Measurements from ENCODE around the gene FLT1.
A peak's percentile ranks its signal among the peaks of the same experiment; 100 is the strongest.

FLT1 gene

GRCh38 chr13:28421676-28422410, 73.1 kb downstream of the FLT1 start:
- no peak for DNase-seq (ENCODE audit: low read depth)
- TF ChIP-seq, protein P1, sequence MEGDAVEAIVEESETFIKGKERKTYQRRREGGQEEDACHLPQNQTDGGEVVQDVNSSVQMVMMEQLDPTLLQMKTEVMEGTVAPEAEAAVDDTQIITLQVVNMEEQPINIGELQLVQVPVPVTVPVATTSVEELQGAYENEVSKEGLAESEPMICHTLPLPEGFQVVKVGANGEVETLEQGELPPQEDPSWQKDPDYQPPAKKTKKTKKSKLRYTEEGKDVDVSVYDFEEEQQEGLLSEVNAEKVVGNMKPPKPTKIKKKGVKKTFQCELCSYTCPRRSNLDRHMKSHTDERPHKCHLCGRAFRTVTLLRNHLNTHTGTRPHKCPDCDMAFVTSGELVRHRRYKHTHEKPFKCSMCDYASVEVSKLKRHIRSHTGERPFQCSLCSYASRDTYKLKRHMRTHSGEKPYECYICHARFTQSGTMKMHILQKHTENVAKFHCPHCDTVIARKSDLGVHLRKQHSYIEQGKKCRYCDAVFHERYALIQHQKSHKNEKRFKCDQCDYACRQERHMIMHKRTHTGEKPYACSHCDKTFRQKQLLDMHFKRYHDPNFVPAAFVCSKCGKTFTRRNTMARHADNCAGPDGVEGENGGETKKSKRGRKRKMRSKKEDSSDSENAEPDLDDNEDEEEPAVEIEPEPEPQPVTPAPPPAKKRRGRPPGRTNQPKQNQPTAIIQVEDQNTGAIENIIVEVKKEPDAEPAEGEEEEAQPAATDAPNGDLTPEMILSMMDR (IDR thresholded peaks at IDR 0.05; ENCODE audit: insufficient read depth, low read depth, low read length, missing control alignments) = no peak
- H3K4me3 ChIP-seq (ENCODE audit: low read length) = no peak overlapping the region

DNA sequence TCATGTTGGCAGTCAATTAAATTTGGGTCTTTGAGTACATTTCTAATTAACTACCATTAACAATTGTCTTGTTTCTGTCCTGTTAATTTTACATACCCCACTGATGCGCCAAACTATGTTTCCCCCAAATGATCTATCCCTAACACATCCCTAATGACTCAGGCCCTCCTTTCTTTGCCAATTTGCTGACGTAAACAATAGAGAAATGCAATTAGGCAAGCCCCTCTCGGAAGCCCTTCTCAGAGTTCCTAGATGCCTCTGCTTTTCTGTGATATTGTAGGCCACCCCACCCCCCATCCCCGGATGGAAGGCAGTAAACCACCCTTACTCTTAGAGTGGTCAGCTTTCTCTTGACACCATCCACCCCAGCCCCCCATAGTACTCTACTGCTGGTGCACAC, 74.2 kb downstream of the FLT1 start:
- no peak for DNase-seq (ENCODE audit: low read depth)
- TF ChIP-seq, protein P1 (IDR thresholded peaks at IDR 0.05; ENCODE audit: insufficient read depth, low read depth, low read length, missing control alignments) = no peak
- H3K4me3 ChIP-seq (ENCODE audit: low read length) = no peak overlapping the region

DNA sequence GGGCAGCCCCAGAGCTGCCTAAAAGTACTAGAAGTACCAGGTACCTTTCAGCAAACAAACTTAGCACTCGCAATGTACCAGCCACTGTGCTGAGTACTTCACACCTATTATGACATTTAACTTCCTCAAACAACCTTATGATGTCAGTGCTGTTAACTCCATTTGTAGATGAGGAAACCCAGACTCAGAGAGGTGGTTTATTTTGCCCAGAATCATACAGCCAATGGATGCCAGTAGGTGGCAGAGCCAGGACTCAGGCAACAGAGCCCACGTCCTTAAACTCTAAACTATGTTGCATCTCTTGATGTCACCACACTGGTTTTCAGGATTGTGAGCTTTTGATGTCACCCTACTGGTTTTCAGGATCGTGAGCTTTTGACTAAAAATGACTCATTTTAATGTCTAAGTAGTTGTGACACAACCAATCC, 78.9 kb downstream of the FLT1 start:
- no peak overlapping the region for H3K4me3 ChIP-seq (ENCODE audit: low read length)
- peak; percentile 5 for DNase-seq (ENCODE audit: low read depth)
- TF ChIP-seq, protein P1 (IDR thresholded peaks at IDR 0.05; ENCODE audit: insufficient read depth, low read depth, low read length, missing control alignments) = no peak

- H3K4me3 ChIP-seq (ENCODE audit: low read length) = no peak overlapping the region
- TF ChIP-seq, protein P1 (IDR thresholded peaks at IDR 0.05; ENCODE audit: insufficient read depth, low read depth, low read length, missing control alignments) = no peak
- no peak for DNase-seq (ENCODE audit: low read depth)
Observed at GRCh38 chr13:28413999-28414398, 80.9 kb downstream of the FLT1 start.

DNA sequence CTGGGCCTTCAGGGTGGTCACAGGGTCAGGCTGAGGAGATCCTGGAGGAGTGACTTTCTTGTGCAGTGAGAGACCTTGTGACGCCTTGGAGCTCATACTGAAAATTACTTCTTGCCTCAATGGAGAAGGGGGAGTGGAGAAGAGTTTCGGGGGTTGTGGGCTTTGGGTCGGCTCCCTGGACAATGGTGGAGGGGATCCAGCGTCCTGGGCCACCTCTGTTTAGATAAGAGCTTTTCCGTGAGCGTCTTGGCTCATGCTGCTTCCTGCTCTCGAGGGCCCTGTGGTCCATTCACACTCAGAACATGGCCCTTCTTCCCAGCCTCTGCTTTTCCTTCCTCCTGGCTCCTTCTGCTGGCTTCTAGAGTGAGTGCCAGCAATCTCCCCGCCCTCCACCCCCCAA, 81.9 kb downstream of the FLT1 start:
- no peak for DNase-seq (ENCODE audit: low read depth)
- TF ChIP-seq, protein P1 (IDR thresholded peaks at IDR 0.05; ENCODE audit: insufficient read depth, low read depth, low read length, missing control alignments) = no peak
- H3K4me3 ChIP-seq (ENCODE audit: low read length) = no peak overlapping the region

DNA sequence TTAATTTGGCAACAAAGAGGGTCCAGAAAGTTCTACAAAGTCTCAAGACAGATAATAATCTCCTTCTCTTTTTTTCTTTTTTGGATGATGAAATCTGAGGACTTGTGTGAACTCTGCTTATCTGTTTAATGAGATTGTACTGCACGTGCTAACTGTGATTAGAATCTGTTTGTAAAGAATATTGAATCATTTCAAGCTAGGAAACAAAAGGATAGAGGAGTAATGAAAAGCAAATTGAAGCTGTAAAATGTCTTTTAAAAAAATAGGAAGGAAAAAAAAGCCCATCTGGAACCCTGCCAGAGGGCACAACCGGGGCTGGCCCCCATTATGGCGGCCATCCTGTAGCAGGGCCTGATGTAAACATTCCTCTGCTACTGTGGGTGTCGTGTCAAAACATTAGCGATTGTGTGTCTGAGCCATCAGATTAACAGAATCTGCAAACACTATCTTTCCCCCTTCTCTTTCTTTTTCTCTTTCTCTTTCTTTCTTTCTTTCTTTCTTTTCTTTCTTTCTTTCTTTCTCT, 83.0 kb downstream of the FLT1 start:
- no peak for DNase-seq (ENCODE audit: low read depth)
- TF ChIP-seq, protein P1 (IDR thresholded peaks at IDR 0.05; ENCODE audit: insufficient read depth, low read depth, low read length, missing control alignments) = no peak

GRCh38 chr13:28410096-28410495, 84.8 kb downstream of the FLT1 start:
- TF ChIP-seq, protein P1 (IDR thresholded peaks at IDR 0.05; ENCODE audit: insufficient read depth, low read depth, low read length, missing control alignments) = no peak
- no peak for DNase-seq (ENCODE audit: low read depth)
- H3K4me3 ChIP-seq (ENCODE audit: low read length) = no peak overlapping the region

More for the DNA sequence above, 83.0 kb downstream of the FLT1 start:
- H3K4me3 ChIP-seq (ENCODE audit: low read length) = no peak overlapping the region

Measured in epithelial cell of esophagus (primary cell).